Body of pancreas (tissue), 4 donors: ENCODE data around the gene KCNJ14.

Source experiments
- POLR2A ChIP-seq, 3 donors: fragments of 450-650 bp; IDR thresholded peaks; one replicate each; pipeline ENCODE4 v1.6.1; 2016; ENCODE audit warnings: antibody characterized with exemption in 3 of 3, mild to moderate bottlenecking in 2 of 3
- TF ChIP-seq, protein P1 (sequence below), 7 experiments: fragments of 450-650 bp in 4 of 7; fragments of 200-600 bp in 3 of 7; sonication (generic) in 3 of 7; IDR thresholded peaks; one replicate each; pipeline ENCODE4 v1.5.1; 2016 to 2019; ENCODE audit warnings: antibody characterized with exemption in 7 of 7

DNA sequence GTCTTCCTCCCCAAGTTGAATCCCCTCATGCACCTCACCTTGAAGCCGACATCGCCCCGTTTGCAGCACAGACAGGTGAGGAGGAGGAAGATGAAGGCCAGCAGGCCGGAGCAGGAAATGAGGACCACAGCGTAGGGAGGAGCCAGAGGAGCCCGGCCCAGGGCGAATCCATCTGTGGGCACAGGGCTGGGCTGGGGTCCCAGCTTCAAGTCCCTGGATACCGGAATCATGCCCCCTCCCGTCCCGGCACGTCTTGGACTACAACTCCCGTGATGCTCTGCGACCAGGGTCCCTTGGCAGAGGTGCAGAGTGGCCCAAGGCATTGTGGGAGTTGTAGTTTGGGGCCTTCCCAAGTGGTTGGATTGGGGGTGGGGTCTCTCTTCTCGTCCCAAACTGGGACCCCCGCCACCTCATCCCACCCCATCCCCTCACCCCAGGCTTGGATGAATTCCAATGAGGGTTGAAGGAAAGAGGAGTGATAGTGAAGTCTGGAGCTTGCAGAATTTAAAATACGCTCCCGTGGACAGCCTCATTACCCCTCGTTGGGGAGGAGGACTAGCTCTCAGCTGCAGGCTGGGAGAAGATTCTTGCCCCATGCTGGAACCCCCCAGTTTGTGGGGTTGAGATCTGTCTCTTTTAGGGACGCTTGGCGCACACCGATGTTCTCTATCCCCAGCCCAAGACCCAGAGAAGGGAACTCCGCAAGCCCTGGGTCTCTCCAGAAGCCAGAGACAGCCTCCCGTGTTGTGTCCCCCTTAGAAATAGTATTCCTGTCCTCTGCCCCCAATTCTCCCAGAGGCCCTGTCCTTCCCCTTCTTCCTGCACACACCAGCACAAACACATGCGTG lies 55.3 kb downstream of the KCNJ14 start:
- TF ChIP-seq, protein P1, sequence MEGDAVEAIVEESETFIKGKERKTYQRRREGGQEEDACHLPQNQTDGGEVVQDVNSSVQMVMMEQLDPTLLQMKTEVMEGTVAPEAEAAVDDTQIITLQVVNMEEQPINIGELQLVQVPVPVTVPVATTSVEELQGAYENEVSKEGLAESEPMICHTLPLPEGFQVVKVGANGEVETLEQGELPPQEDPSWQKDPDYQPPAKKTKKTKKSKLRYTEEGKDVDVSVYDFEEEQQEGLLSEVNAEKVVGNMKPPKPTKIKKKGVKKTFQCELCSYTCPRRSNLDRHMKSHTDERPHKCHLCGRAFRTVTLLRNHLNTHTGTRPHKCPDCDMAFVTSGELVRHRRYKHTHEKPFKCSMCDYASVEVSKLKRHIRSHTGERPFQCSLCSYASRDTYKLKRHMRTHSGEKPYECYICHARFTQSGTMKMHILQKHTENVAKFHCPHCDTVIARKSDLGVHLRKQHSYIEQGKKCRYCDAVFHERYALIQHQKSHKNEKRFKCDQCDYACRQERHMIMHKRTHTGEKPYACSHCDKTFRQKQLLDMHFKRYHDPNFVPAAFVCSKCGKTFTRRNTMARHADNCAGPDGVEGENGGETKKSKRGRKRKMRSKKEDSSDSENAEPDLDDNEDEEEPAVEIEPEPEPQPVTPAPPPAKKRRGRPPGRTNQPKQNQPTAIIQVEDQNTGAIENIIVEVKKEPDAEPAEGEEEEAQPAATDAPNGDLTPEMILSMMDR (IDR thresholded peaks at IDR 0.05) = no peak
- TF ChIP-seq POLR2A (IDR thresholded peaks at IDR 0.05) = no peak
